Astrocyte (in vitro differentiated cells and primary cell): Measurements from ENCODE around the gene HPRT1. TPM values are rescaled to one million over a fixed set of nuclear protein-coding genes. Genes with fewer than 3 reads are reported as not detected.
A peak's percentile ranks its signal among the peaks of the same experiment; 100 is the strongest.

Source experiments
- DNase-seq: peaks from one replicate; pipeline ENCODE4 v3.0.0-alpha.2; 2010; ENCODE audit warnings: low read depth
- FAIRE-seq: peaks from 2 replicates; lab custom pipeline; 2011; peaks lifted over from hg19 to GRCh38; lab: Jason Lieb, UNC
- H2AFZ ChIP-seq: 2 replicates; pipeline ENCODE4 v1.6.0; 2012; ENCODE audit warnings: low read depth, low read length, inconsistent platforms
- H3K27ac ChIP-seq: 2 replicates; pipeline ENCODE4 v1.5.1; 2011; ENCODE audit warnings: low read depth, low read length, inconsistent platforms
- H3K27me3 ChIP-seq: 2 replicates; pipeline ENCODE4 v1.6.0; 2011; ENCODE audit warnings: low read length, inconsistent platforms; ENCODE audit not compliant: insufficient read depth
- H3K36me3 ChIP-seq: 2 replicates; pipeline ENCODE4 v1.5.1; 2011; ENCODE audit warnings: low read length, inconsistent platforms; ENCODE audit not compliant: insufficient read depth
- H3K4me1 ChIP-seq: 2 replicates; pipeline ENCODE4 v1.5.1; 2011; ENCODE audit warnings: low read length, inconsistent platforms; ENCODE audit not compliant: insufficient read depth
- H3K4me2 ChIP-seq: 2 replicates; pipeline ENCODE4 v1.6.0; 2012; ENCODE audit warnings: low read length, inconsistent platforms
- H3K4me3 ChIP-seq: 2 replicates; pipeline ENCODE4 v1.5.1; 2011; ENCODE audit warnings: low read depth, mild to moderate bottlenecking, low read length, inconsistent platforms; ENCODE audit not compliant: insufficient read depth
- H3K79me2 ChIP-seq: 2 replicates; pipeline ENCODE4 v1.6.0; 2012; ENCODE audit warnings: mild to moderate bottlenecking, low read length, inconsistent platforms; ENCODE audit not compliant: insufficient read depth
- H3K9ac ChIP-seq: 2 replicates; pipeline ENCODE4 v1.6.0; 2012; ENCODE audit warnings: mild to moderate bottlenecking, low read length, inconsistent platforms
- H3K9me3 ChIP-seq: 2 replicates; pipeline ENCODE4 v1.5.1; 2012; ENCODE audit warnings: low read depth, mild to moderate bottlenecking, low read length, inconsistent platforms; ENCODE audit not compliant: insufficient read depth
- H4K20me1 ChIP-seq: 2 replicates; pipeline ENCODE4 v1.6.0; 2012; ENCODE audit warnings: low read length, inconsistent platforms; ENCODE audit not compliant: insufficient read depth
- H3K27ac Mint-ChIP-seq: one replicate; pipeline ENCODE4 v1.8.0; 2021; ENCODE audit warnings: mild to moderate bottlenecking, mixed read lengths; ENCODE audit not compliant: unreplicated experiment
- H3K27me3 Mint-ChIP-seq: one replicate; pipeline ENCODE4 v1.8.0; 2021; ENCODE audit warnings: low read depth, mixed read lengths; ENCODE audit not compliant: unreplicated experiment
- H3K36me3 Mint-ChIP-seq: one replicate; pipeline ENCODE4 v1.8.0; 2021; ENCODE audit warnings: low read depth, mixed read lengths; ENCODE audit not compliant: unreplicated experiment
- H3K4me1 Mint-ChIP-seq: one replicate; pipeline ENCODE4 v1.8.0; 2021; ENCODE audit warnings: low read depth, mixed read lengths; ENCODE audit not compliant: unreplicated experiment
- H3K4me3 Mint-ChIP-seq: one replicate; pipeline ENCODE4 v1.8.0; 2021; ENCODE audit warnings: mild to moderate bottlenecking, moderate library complexity, mixed read lengths; ENCODE audit not compliant: unreplicated experiment
- H3K9me3 Mint-ChIP-seq: one replicate; pipeline ENCODE4 v1.8.0; 2021; ENCODE audit warnings: mild to moderate bottlenecking, mixed read lengths; ENCODE audit not compliant: unreplicated experiment
- CTCF ChIP-seq: IDR thresholded peaks from 2 replicates; pipeline ENCODE4 v1.5.1; 2011; ENCODE audit warnings: low read depth, mild to moderate bottlenecking, inconsistent platforms, low read length, moderate library complexity; ENCODE audit not compliant: insufficient read depth
- EZH2 ChIP-seq: IDR thresholded peaks from 2 replicates; pipeline ENCODE4 v1.6.1; 2012; ENCODE audit warnings: mild to moderate bottlenecking, low read length, inconsistent platforms; ENCODE audit not compliant: insufficient read depth
- total RNA-seq: library from RNA; stranded (reverse); gene quantifications from 2 replicates; pipeline ENCODE4 v1.2.1, GENCODE V29; 2021

HPRT1 gene
- total RNA-seq, 1 donor from 2014 or later, result 20.2 TPM

- no peak overlapping the region for H3K27ac Mint-ChIP-seq
- no peak overlapping the region for H3K27ac ChIP-seq
- no peaks in the 10 kb centered on the region for H3K9me3 Mint-ChIP-seq
- H3K4me2 ChIP-seq, result no peak overlapping the region
- no peaks in the 10 kb centered on the region for H3K79me2 ChIP-seq
- peak; percentile 13 for FAIRE-seq
- H3K4me1 ChIP-seq, result no peaks in the 10 kb centered on the region
- no peaks in the 10 kb centered on the region for H3K36me3 ChIP-seq
- H3K36me3 Mint-ChIP-seq, result no peaks in the 10 kb centered on the region
- no peaks in the 10 kb centered on the region for H4K20me1 ChIP-seq
- TF ChIP-seq EZH2, result no peak
- TF ChIP-seq CTCF, result no peak
- no peak overlapping the region for H2AFZ ChIP-seq
- DNase-seq, result no peak
- H3K4me3 Mint-ChIP-seq, result no peak overlapping the region
- no peak overlapping the region for H3K9ac ChIP-seq
- H3K27me3 ChIP-seq, result no peaks in the 10 kb centered on the region
- H3K4me3 ChIP-seq, result no peak overlapping the region
- H3K4me1 Mint-ChIP-seq, result no peaks in the 10 kb centered on the region
- no peaks in the 10 kb centered on the region for H3K9me3 ChIP-seq
- no peaks in the 10 kb centered on the region for H3K27me3 Mint-ChIP-seq
Measured at GRCh38 chrX:134481339-134481738, 21.4 kb downstream of the HPRT1 start.

GRCh38 chrX:134482371-134482770 lies 22.4 kb downstream of the HPRT1 start:
- no peak for TF ChIP-seq EZH2
- TF ChIP-seq CTCF, result no peak

GRCh38 chrX:134484039-134484438 lies 24.1 kb downstream of the HPRT1 start:
- H3K27ac Mint-ChIP-seq, result no peak overlapping the region
- H3K4me3 Mint-ChIP-seq, result no peak overlapping the region
- Histone ChIP-seq H3K4me3 (no peak overlapping the region), H3K4me1 (no peaks in the 10 kb centered on the region), H3K36me3 (peaks cover 2% of the 10 kb centered on the region), H3K9ac (no peak overlapping the region), H3K79me2 (no peaks in the 10 kb centered on the region), H3K4me2 (no peak overlapping the region), H3K27ac (no peak overlapping the region), H4K20me1 (no peaks in the 10 kb centered on the region), H3K27me3 (no peaks in the 10 kb centered on the region), H2AFZ (no peak overlapping the region), H3K9me3 (no peaks in the 10 kb centered on the region)
- no peak for TF ChIP-seq EZH2
- peak; percentile 46 for TF ChIP-seq CTCF
- DNase-seq (peak; percentile 20), FAIRE-seq (no peak)
- H3K27me3 Mint-ChIP-seq, result no peaks in the 10 kb centered on the region
- H3K9me3 Mint-ChIP-seq, result no peaks in the 10 kb centered on the region
- no peaks in the 10 kb centered on the region for H3K36me3 Mint-ChIP-seq
- H3K4me1 Mint-ChIP-seq, result no peaks in the 10 kb centered on the region

More at GRCh38 chrX:134482371-134482770, 22.4 kb downstream of the HPRT1 start:
- H3K27ac ChIP-seq, result no peak overlapping the region
- Mint-ChIP-seq H3K36me3 (no peaks in the 10 kb centered on the region), H3K27me3 (no peaks in the 10 kb centered on the region), H3K4me3 (no peak overlapping the region), H3K27ac (no peak overlapping the region), H3K4me1 (no peaks in the 10 kb centered on the region), H3K9me3 (no peaks in the 10 kb centered on the region)
- H3K4me1 ChIP-seq, result no peaks in the 10 kb centered on the region
- peaks cover 2% of the 10 kb centered on the region for H3K36me3 ChIP-seq
- H3K27me3 ChIP-seq, result no peaks in the 10 kb centered on the region
- no peak overlapping the region for H3K4me2 ChIP-seq
- no peaks in the 10 kb centered on the region for H3K79me2 ChIP-seq
- FAIRE-seq (no peak), DNase-seq (no peak)
- H2AFZ ChIP-seq, result no peak overlapping the region
- no peaks in the 10 kb centered on the region for H4K20me1 ChIP-seq
- H3K4me3 ChIP-seq, result no peak overlapping the region
- H3K9me3 ChIP-seq, result no peaks in the 10 kb centered on the region
- H3K9ac ChIP-seq, result no peak overlapping the region
